Measurements from ENCODE around the gene SENP2. TPM values are rescaled to one million over a fixed set of nuclear protein-coding genes. Genes with fewer than 3 reads are reported as not detected.
A peak's percentile ranks its signal among the peaks of the same experiment; 100 is the strongest.

SENP2 gene
- total and polyA plus RNA-seq, 2 of the 13 experiments (the other 11 are each of a cell fraction or from before 2014, with no cell fraction given) = 7.7 to 46.2 TPM

GRCh38 chr3:185647134-185647879 is 61.2 kb downstream of the SENP2 start:
- POLR2A ChIA-PET = no interaction called here
- H3K9me3 ChIP-seq (ENCODE audit: low read length) = no peaks in the 10 kb centered on the region
- CTCF ChIA-PET (ENCODE audit: low intra/inter-chr PET ratio, low total read pairs) = no interaction called here
- no peak overlapping the region for H3K9ac ChIP-seq (ENCODE audit: insufficient read depth, low read depth, low read length)
- no peak for DNase-seq (ENCODE audit: low spot score)
- H4K20me1 ChIP-seq (ENCODE audit: insufficient read depth, low read length) = 0 out of 2 replicates have a peak, but pooled peaks cover 3% of the 10 kb centered on the region
- no peak for FAIRE-seq
- intact Hi-C loops (cut with micrococcal nuclease; ENCODE audit: unreplicated experiment) (no loop called here), in situ Hi-C loops (cut with HindIII; ENCODE audit: extremely low pct_ligation_motif_present, low pct_unique_long_range_greater_than_20kb) (no loop called here)
- peaks cover 35 to 62% of the 10 kb centered on the region in 2 experiments for H3K36me3 ChIP-seq (replicated peaks in 1 of 2; ENCODE audit: control insufficient read depth in 1 of 2, insufficient read depth in 2 of 2, low read length in 2 of 2)
- no peaks in the 10 kb centered on the region for H3K79me2 ChIP-seq (ENCODE audit: insufficient read depth, low read length)
- 98% methylated on average over 18 of the region's 19 CpGs for WGBS (ENCODE audit: low lambda C conversion rate)
- no peak for ATAC-seq
- no peak overlapping the region for H3K4me2 ChIP-seq (ENCODE audit: low read depth, low read length)
- H3K27me3 ChIP-seq (ENCODE audit: control insufficient read depth in 1 of 2, insufficient read depth in 2 of 2, low read length in 2 of 2) = no peaks in the 10 kb centered on the region
- H2AFZ ChIP-seq (ENCODE audit: low read length) = no peak overlapping the region
- no TSS peak for BruUV-seq (replicated peaks)
- TF ChIP-seq DR1 (CRISPR knock-in tag; IDR thresholded peaks at IDR 0.05) (no peak), AGO2 (optimal IDR thresholded peaks at IDR 0.05; ENCODE audit: low read depth, low read length) (peak; percentile 73), POLR2G (IDR thresholded peaks at IDR 0.05; ENCODE audit: low read depth, low read length) (peak; percentile 20; the same call in 1 of the 2 replicates)
- TF ChIP-seq, protein P1, sequence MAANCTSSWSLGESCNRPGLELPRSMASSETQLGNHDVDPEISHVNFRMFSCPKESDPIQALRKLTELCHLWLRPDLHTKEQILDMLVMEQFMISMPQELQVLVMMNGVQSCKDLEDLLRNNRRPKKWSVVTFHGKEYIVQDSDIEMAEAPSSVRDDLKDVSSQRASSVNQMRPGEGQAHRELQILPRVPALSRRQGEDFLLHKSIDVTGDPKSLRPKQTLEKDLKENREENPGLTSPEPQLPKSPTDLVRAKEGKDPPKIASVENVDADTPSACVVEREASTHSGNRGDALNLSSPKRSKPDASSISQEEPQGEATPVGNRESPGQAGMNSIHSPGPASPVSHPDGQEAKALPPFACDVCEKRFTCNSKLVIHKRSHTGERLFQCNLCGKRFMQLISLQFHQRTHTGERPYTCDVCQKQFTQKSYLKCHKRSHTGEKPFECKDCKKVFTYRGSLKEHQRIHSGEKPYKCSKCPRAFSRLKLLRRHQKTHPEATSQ (CRISPR knock-in tag; IDR thresholded peaks at IDR 0.05; ENCODE audit: borderline replicate concordance) = no peak
- TF ChIP-seq, protein P2, sequence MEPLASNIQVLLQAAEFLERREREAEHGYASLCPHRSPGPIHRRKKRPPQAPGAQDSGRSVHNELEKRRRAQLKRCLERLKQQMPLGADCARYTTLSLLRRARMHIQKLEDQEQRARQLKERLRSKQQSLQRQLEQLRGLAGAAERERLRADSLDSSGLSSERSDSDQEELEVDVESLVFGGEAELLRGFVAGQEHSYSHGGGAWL (CRISPR knock-in tag; IDR thresholded peaks at IDR 0.05) = no peak
- TF ChIP-seq, protein P3, sequence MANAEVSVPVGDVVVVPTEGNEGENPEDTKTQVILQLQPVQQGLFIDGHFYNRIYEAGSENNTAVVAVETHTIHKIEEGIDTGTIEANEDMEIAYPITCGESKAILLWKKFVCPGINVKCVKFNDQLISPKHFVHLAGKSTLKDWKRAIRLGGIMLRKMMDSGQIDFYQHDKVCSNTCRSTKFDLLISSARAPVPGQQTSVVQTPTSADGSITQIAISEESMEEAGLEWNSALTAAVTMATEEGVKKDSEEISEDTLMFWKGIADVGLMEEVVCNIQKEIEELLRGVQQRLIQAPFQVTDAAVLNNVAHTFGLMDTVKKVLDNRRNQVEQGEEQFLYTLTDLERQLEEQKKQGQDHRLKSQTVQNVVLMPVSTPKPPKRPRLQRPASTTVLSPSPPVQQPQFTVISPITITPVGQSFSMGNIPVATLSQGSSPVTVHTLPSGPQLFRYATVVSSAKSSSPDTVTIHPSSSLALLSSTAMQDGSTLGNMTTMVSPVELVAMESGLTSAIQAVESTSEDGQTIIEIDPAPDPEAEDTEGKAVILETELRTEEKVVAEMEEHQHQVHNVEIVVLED (CRISPR knock-in tag; IDR thresholded peaks at IDR 0.05; ENCODE audit: borderline replicate concordance) = no peak
- no peaks in the 10 kb centered on the region for H3K4me1 ChIP-seq (ENCODE audit: insufficient read depth, low read length)
- H3K4me3 ChIP-seq (replicated peaks in 1 of 3; ENCODE audit: insufficient read depth in 1 of 3, low read depth in 2 of 3, low read length in 3 of 3) = no peak overlapping the region
- H3K27ac ChIP-seq (ENCODE audit: extremely low read length, insufficient read depth, low read length) = no peak overlapping the region

All from HepG2 (cell line).